ENCODE measurements around the gene MMP24OS. TPM values are rescaled to one million over a fixed set of nuclear protein-coding genes. Genes with fewer than 3 reads are reported as not detected.

Gene MMP24OS
- total RNA-seq, 3 donors from 2014 or later = 17.4 to 34.1 (median 32.9) TPM

- intact Hi-C loops (cut with DNase I; ENCODE audit: low total_unique reads) = no loop called here
- no peak for DNase-seq (ENCODE audit: low spot score in 2 of 2)
- H3K9me3 ChIP-seq = no peaks in the 10 kb centered on the region
- H3K4me3 ChIP-seq = peak overlapping the region; percentile 64 to 93 (median 90)
- TF ChIP-seq POLR2A (IDR thresholded peaks at IDR 0.05) = no peak
- no peak for TF ChIP-seq CTCF (IDR thresholded peaks at IDR 0.05)
- TF ChIP-seq POLR2AphosphoS5 (IDR thresholded peaks at IDR 0.05) = no peak
- H3K36me3 ChIP-seq = peaks cover 8% of the 10 kb centered on the region
- peaks cover 0 to 9% of the 10 kb centered on the region in 2 donors for H3K4me1 ChIP-seq
- H3K27me3 ChIP-seq = no peaks in the 10 kb centered on the region
- H3K27ac ChIP-seq = peak overlapping the region; percentile 83 to 93
Measured at GRCh38 chr20:35283441-35284266, 5.7 kb upstream of the MMP24OS start.

DNA sequence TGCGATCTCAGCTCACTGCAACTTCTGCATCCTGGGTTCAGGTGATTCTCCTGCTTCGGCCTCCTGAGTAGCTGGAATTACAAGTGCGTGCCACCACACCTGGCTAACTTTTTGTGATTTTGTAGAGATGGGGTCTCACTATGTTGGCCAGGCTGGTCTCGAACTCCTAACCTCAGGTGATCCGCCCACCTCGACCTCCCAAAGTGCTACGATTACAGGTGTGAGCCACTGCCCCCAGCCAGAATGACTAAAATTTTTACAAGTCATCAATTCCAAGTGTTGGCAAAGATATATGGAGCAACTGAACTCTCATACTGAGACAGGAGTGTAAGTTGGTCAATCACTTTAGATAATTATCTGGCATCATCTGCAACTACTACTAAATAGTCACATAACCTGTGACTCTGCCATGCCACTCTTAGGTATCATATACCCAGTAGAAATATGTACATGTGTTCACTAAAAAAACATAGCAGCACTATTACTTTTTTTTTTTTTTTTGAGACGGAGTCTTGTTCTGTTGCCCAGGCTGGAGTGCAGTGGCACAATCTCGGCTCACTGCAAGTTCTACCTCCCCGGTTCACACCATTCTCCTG is 3.7 kb upstream of the MMP24OS start:
- no peak overlapping the region for H3K27ac ChIP-seq
- H3K4me3 ChIP-seq = no peak overlapping the region
- intact Hi-C loops (cut with DNase I; ENCODE audit: low total_unique reads) = no loop called here
- H3K4me1 ChIP-seq = peaks cover 0 to 9% of the 10 kb centered on the region in 2 donors
- H3K27me3 ChIP-seq = no peaks in the 10 kb centered on the region
- no peaks in the 10 kb centered on the region for H3K9me3 ChIP-seq
- no peak for DNase-seq (ENCODE audit: low spot score in 2 of 2)
- H3K36me3 ChIP-seq = peaks cover 8% of the 10 kb centered on the region
- no peak for TF ChIP-seq POLR2AphosphoS5 (IDR thresholded peaks at IDR 0.05)
- TF ChIP-seq POLR2A (IDR thresholded peaks at IDR 0.05) = no peak
- no peak for TF ChIP-seq CTCF (IDR thresholded peaks at IDR 0.05)

DNA sequence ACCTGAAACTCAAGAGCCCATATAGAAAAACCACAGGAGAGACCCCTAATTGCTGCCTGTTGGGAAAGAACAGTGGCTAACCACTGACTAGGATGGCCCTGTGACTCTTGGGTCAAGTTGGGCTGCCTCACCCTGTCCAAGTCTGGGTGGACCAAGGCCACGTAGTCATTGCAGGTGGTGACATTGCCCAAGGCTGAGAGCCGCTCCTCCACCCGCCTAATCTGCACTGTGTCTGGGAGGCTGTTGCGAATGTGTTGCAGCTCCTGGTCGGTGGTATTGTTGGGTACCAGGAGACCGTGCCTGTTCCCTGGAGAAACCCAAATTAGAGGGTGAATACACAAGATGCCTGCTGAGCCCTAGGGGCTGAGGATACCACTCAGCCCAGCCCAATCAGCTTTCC is 2.6 kb upstream of the MMP24OS start:
- H3K27me3 ChIP-seq = no peaks in the 10 kb centered on the region
- no peaks in the 10 kb centered on the region for H3K9me3 ChIP-seq
- intact Hi-C loops (cut with DNase I; ENCODE audit: low total_unique reads) = no loop called here
- H3K4me1 ChIP-seq = peaks cover 6 to 9% of the 10 kb centered on the region in 2 donors
- peaks cover 8% of the 10 kb centered on the region for H3K36me3 ChIP-seq
- no peak for TF ChIP-seq POLR2A (IDR thresholded peaks at IDR 0.05)
- no peak overlapping the region for H3K4me3 ChIP-seq
- no peak overlapping the region for H3K27ac ChIP-seq
- DNase-seq (ENCODE audit: low spot score in 2 of 2) = no peak

- Histone ChIP-seq H3K9me3 (no peaks in the 10 kb centered on the region), H3K4me1 (peaks cover 6 to 9% of the 10 kb centered on the region in 2 donors), H3K27me3 (no peaks in the 10 kb centered on the region), H3K4me3 (no peak overlapping the region), H3K27ac (peak overlapping the region in 1 of 2 donors; percentile 98), H3K36me3 (peaks cover 8% of the 10 kb centered on the region)
- intact Hi-C loops (cut with DNase I; ENCODE audit: low total_unique reads) = loop anchor here (10.0 kb wide), 1 partner anchor 135 kb away; the partner anchor contains the start of gene EDEM2
- TF ChIP-seq POLR2AphosphoS5 (IDR thresholded peaks at IDR 0.05) (no peak), CTCF (IDR thresholded peaks at IDR 0.05) (no peak), POLR2A (IDR thresholded peaks at IDR 0.05) (no peak)
- no peak for DNase-seq (ENCODE audit: low spot score in 2 of 2)
Measured at GRCh38 chr20:35279533-35280174, 1.7 kb upstream of the MMP24OS start.

- Histone ChIP-seq H3K27me3 (no peaks in the 10 kb centered on the region), H3K4me1 (peaks cover 6 to 9% of the 10 kb centered on the region in 2 donors), H3K4me3 (no peak overlapping the region), H3K36me3 (peaks cover 8% of the 10 kb centered on the region), H3K9me3 (no peaks in the 10 kb centered on the region), H3K27ac (peak overlapping the region; percentile 98 to 100)
- TF ChIP-seq POLR2A (IDR thresholded peaks at IDR 0.05) (no peak), CTCF (IDR thresholded peaks at IDR 0.05) (no peak), POLR2AphosphoS5 (IDR thresholded peaks at IDR 0.05) (no peak)
- no peak for DNase-seq (ENCODE audit: low spot score in 2 of 2)
- intact Hi-C loops (cut with DNase I; ENCODE audit: low total_unique reads) = loop anchor here (10.0 kb wide), 1 partner anchor 134 kb away; the partner anchor contains the start of gene EDEM2
Measured at GRCh38 chr20:35279040-35279439, 1.1 kb upstream of the MMP24OS start.

Measured in breast epithelium (tissue), 4 donors.